ENCODE results near the gene ADAM12.

- TF ChIP-seq, protein P1, sequence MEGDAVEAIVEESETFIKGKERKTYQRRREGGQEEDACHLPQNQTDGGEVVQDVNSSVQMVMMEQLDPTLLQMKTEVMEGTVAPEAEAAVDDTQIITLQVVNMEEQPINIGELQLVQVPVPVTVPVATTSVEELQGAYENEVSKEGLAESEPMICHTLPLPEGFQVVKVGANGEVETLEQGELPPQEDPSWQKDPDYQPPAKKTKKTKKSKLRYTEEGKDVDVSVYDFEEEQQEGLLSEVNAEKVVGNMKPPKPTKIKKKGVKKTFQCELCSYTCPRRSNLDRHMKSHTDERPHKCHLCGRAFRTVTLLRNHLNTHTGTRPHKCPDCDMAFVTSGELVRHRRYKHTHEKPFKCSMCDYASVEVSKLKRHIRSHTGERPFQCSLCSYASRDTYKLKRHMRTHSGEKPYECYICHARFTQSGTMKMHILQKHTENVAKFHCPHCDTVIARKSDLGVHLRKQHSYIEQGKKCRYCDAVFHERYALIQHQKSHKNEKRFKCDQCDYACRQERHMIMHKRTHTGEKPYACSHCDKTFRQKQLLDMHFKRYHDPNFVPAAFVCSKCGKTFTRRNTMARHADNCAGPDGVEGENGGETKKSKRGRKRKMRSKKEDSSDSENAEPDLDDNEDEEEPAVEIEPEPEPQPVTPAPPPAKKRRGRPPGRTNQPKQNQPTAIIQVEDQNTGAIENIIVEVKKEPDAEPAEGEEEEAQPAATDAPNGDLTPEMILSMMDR (IDR thresholded peaks at IDR 0.05; ENCODE audit: extremely low read depth in 1 of 2, insufficient read depth in 1 of 2, low read depth in 1 of 2, low read length in 2 of 2), result no peak
- TF ChIP-seq GATA2 (IDR thresholded peaks at IDR 0.05; ENCODE audit: insufficient read depth, insufficient read length, low read depth, low read length) (no peak), EZH2 (IDR thresholded peaks at IDR 0.05; ENCODE audit: borderline replicate concordance, low read depth, low read length, severe bottlenecking) (no peak), POLR2AphosphoS5 (IDR thresholded peaks at IDR 0.05; ENCODE audit: insufficient read depth, low read depth, low read length) (no peak), FOS (IDR thresholded peaks at IDR 0.05; ENCODE audit: borderline replicate concordance, insufficient read depth, low read length) (no peak), MAX (IDR thresholded peaks at IDR 0.05; ENCODE audit: insufficient read depth, insufficient read length) (no peak), POLR2A (IDR thresholded peaks at IDR 0.05; ENCODE audit: low read depth, low read length) (no peak), JUN (IDR thresholded peaks at IDR 0.05; ENCODE audit: borderline replicate concordance, insufficient read depth, insufficient read length, low read depth) (no peak), MYC (IDR thresholded peaks at IDR 0.05; ENCODE audit: low read depth, low read length) (no peak)
Measured at GRCh38 chr10:125994601-125995000, 393.7 kb downstream of the ADAM12 start.
